HCEC 1CT (cell line): ENCODE results near the gene GPR143.
"Not testable (repeated sequence)": the region's sequence is repeated elsewhere in the genome, so short reads cannot be mapped to it uniquely, and the experiment has no call there.

Experiments used
- DNase-seq: peaks from one replicate; pipeline ENCODE4 v3.0.0-alpha.2; 2017

The GPR143 gene

GRCh38 chrX:9765737-9766097, at the start of gene GPR143:
Gene GPR143 (minus strand): TSS chrX:9765847. CDS start chrX:9765817, 30 bp downstream.
- no peak for DNase-seq

GRCh38 chrX:9811086-9811485, 45.4 kb upstream of the GPR143 start:
- not testable (repeated sequence) for DNase-seq

GRCh38 chrX:9809876-9810275, 44.2 kb upstream of the GPR143 start:
- DNase-seq = not testable (repeated sequence)

- no peak for DNase-seq
Observed at GRCh38 chrX:9807355-9808182, 41.9 kb upstream of the GPR143 start.

- DNase-seq = no peak
Observed at GRCh38 chrX:9805956-9806355, 40.3 kb upstream of the GPR143 start.

- DNase-seq = no peak
Observed at GRCh38 chrX:9804444-9804843, 38.8 kb upstream of the GPR143 start.

- no peak for DNase-seq
Observed at GRCh38 chrX:9802737-9803136, 37.1 kb upstream of the GPR143 start.

- no peak for DNase-seq
Observed at GRCh38 chrX:9797384-9798360, 32.0 kb upstream of the GPR143 start.

GRCh38 chrX:9794495-9794894, 28.8 kb upstream of the GPR143 start:
- DNase-seq = no peak

GRCh38 chrX:9790866-9791265, 25.2 kb upstream of the GPR143 start:
- DNase-seq = no peak

- DNase-seq = no peak
Observed at GRCh38 chrX:9789555-9789954, 23.9 kb upstream of the GPR143 start.

- no peak for DNase-seq
Observed at GRCh38 chrX:9788911-9789310, 23.3 kb upstream of the GPR143 start.

GRCh38 chrX:9786798-9787635, 21.4 kb upstream of the GPR143 start:
- no peak for DNase-seq

- DNase-seq = no peak
Observed at GRCh38 chrX:9785944-9786797, 20.5 kb upstream of the GPR143 start, which contains the start of gene SHROOM2. Gene SHROOM2 (plus strand): TSS chrX:9786429. CDS start chrX:9786546, 117 bp downstream.

- DNase-seq = no peak
Observed at GRCh38 chrX:9785254-9785943, 19.8 kb upstream of the GPR143 start.

- no peak for DNase-seq
Observed at GRCh38 chrX:9784332-9784731, 18.7 kb upstream of the GPR143 start.

GRCh38 chrX:9781941-9782340, 16.3 kb upstream of the GPR143 start:
- DNase-seq = no peak

GRCh38 chrX:9775930-9776329, 10.3 kb upstream of the GPR143 start:
- DNase-seq = no peak

GRCh38 chrX:9772943-9773342, 7.3 kb upstream of the GPR143 start:
- DNase-seq = no peak

- no peak for DNase-seq
Observed at GRCh38 chrX:9770319-9770718, 4.7 kb upstream of the GPR143 start.

- not testable (repeated sequence) for DNase-seq
Observed at GRCh38 chrX:9768321-9768839, 2.7 kb upstream of the GPR143 start.
